ENCODE results near the gene P2RY2. TPM values are rescaled to one million over a fixed set of nuclear protein-coding genes. Genes with fewer than 3 reads are reported as not detected.

Gene P2RY2
- total and polyA plus RNA-seq, 9 donors = 0.43 to 1.7 (median 1.0) TPM

GRCh38 chr11:73186886-73187285 is 31.2 kb upstream of the P2RY2 start:
- DNase-seq = no peak
- 82% methylated on average over 2 of the region's 4 CpGs for WGBS (ENCODE audit: insufficient coverage)
- peaks cover 18% of the 10 kb centered on the region for H3K4me1 ChIP-seq (ENCODE audit: control insufficient read depth, insufficient read depth, low read length)
- no peak overlapping the region for H3K27ac ChIP-seq (ENCODE audit: low read length)
- no peaks in the 10 kb centered on the region for H3K36me3 ChIP-seq (ENCODE audit: control insufficient read depth, insufficient read depth, low read length)
- no peaks in the 10 kb centered on the region for H3K9me3 ChIP-seq (replicated peaks; ENCODE audit: control insufficient read depth, low read depth, low read length)
- H3K4me3 ChIP-seq (ENCODE audit: low read length) = no peak overlapping the region
- H3K27me3 ChIP-seq (ENCODE audit: control insufficient read depth, insufficient read depth, low read length) = no peaks in the 10 kb centered on the region

- Histone ChIP-seq H3K4me3 (ENCODE audit: low read length) (no peak overlapping the region), H3K9me3 (replicated peaks; ENCODE audit: control insufficient read depth, low read depth, low read length) (no peaks in the 10 kb centered on the region), H3K27me3 (ENCODE audit: control insufficient read depth, insufficient read depth, low read length) (peaks cover 4% of the 10 kb centered on the region), H3K36me3 (ENCODE audit: control insufficient read depth, insufficient read depth, low read length) (no peaks in the 10 kb centered on the region), H3K4me1 (ENCODE audit: control insufficient read depth, insufficient read depth, low read length) (peaks cover 18% of the 10 kb centered on the region), H3K27ac (ENCODE audit: low read length) (peak overlapping the region; percentile 55)
- no peak for DNase-seq
- WGBS (ENCODE audit: insufficient coverage) = 40% methylated on average over 1 of the region's 1 CpG
Observed at GRCh38 chr11:73187854-73188253, 30.2 kb upstream of the P2RY2 start.

- Histone ChIP-seq H3K4me3 (ENCODE audit: low read length) (no peak overlapping the region), H3K27ac (ENCODE audit: low read length) (peak overlapping the region; percentile 55), H3K36me3 (ENCODE audit: control insufficient read depth, insufficient read depth, low read length) (no peaks in the 10 kb centered on the region), H3K4me1 (ENCODE audit: control insufficient read depth, insufficient read depth, low read length) (peaks cover 18% of the 10 kb centered on the region), H3K9me3 (replicated peaks; ENCODE audit: control insufficient read depth, low read depth, low read length) (no peaks in the 10 kb centered on the region), H3K27me3 (ENCODE audit: control insufficient read depth, insufficient read depth, low read length) (peaks cover 4% of the 10 kb centered on the region)
- WGBS (ENCODE audit: insufficient coverage) = 36% methylated on average over 3 of the region's 4 CpGs
- DNase-seq = peak; percentile 61
Observed at GRCh38 chr11:73188301-73188700, 29.8 kb upstream of the P2RY2 start.

GRCh38 chr11:73189315-73189714 is 28.8 kb upstream of the P2RY2 start:
- Histone ChIP-seq H3K27ac (ENCODE audit: low read length) (no peak overlapping the region), H3K4me3 (ENCODE audit: low read length) (no peak overlapping the region), H3K36me3 (ENCODE audit: control insufficient read depth, insufficient read depth, low read length) (no peaks in the 10 kb centered on the region), H3K27me3 (ENCODE audit: control insufficient read depth, insufficient read depth, low read length) (peaks cover 4% of the 10 kb centered on the region), H3K9me3 (replicated peaks; ENCODE audit: control insufficient read depth, low read depth, low read length) (no peaks in the 10 kb centered on the region), H3K4me1 (ENCODE audit: control insufficient read depth, insufficient read depth, low read length) (peaks cover 18% of the 10 kb centered on the region)
- DNase-seq = peak; percentile 70
- WGBS (ENCODE audit: insufficient coverage) = 83% methylated on average over 2 of the region's 8 CpGs

GRCh38 chr11:73189723-73190556 is 28.1 kb upstream of the P2RY2 start:
- no peak overlapping the region for H3K27ac ChIP-seq (ENCODE audit: low read length)
- DNase-seq = no peak
- peaks cover 4% of the 10 kb centered on the region for H3K27me3 ChIP-seq (ENCODE audit: control insufficient read depth, insufficient read depth, low read length)
- H3K4me1 ChIP-seq (ENCODE audit: control insufficient read depth, insufficient read depth, low read length) = peaks cover 18% of the 10 kb centered on the region
- H3K36me3 ChIP-seq (ENCODE audit: control insufficient read depth, insufficient read depth, low read length) = no peaks in the 10 kb centered on the region
- whole genome bisulfite sequencing (ENCODE audit: insufficient coverage) = 80% methylated on average over 3 of the region's 5 CpGs
- no peaks in the 10 kb centered on the region for H3K9me3 ChIP-seq (replicated peaks; ENCODE audit: control insufficient read depth, low read depth, low read length)
- H3K4me3 ChIP-seq (ENCODE audit: low read length) = no peak overlapping the region

- H3K9me3 ChIP-seq (replicated peaks; ENCODE audit: control insufficient read depth, low read depth, low read length) = no peaks in the 10 kb centered on the region
- peaks cover 6% of the 10 kb centered on the region for H3K27me3 ChIP-seq (ENCODE audit: control insufficient read depth, insufficient read depth, low read length)
- H3K4me3 ChIP-seq (ENCODE audit: low read length) = no peak overlapping the region
- H3K4me1 ChIP-seq (ENCODE audit: control insufficient read depth, insufficient read depth, low read length) = peaks cover 18% of the 10 kb centered on the region
- H3K27ac ChIP-seq (ENCODE audit: low read length) = no peak overlapping the region
- DNase-seq = no peak
- H3K36me3 ChIP-seq (ENCODE audit: control insufficient read depth, insufficient read depth, low read length) = no peaks in the 10 kb centered on the region
- WGBS (ENCODE audit: insufficient coverage) = 90% methylated on average over 3 of the region's 3 CpGs
Observed at GRCh38 chr11:73190557-73190885, 27.6 kb upstream of the P2RY2 start.

- 74% methylated on average over 6 of the region's 6 CpGs for WGBS (ENCODE audit: insufficient coverage)
- Histone ChIP-seq H3K36me3 (ENCODE audit: control insufficient read depth, insufficient read depth, low read length) (no peaks in the 10 kb centered on the region), H3K9me3 (replicated peaks; ENCODE audit: control insufficient read depth, low read depth, low read length) (no peaks in the 10 kb centered on the region), H3K4me1 (ENCODE audit: control insufficient read depth, insufficient read depth, low read length) (peaks cover 16% of the 10 kb centered on the region), H3K4me3 (ENCODE audit: low read length) (no peak overlapping the region), H3K27ac (ENCODE audit: low read length) (no peak overlapping the region), H3K27me3 (ENCODE audit: control insufficient read depth, insufficient read depth, low read length) (peaks cover 6% of the 10 kb centered on the region)
- no peak for DNase-seq
Observed at GRCh38 chr11:73191151-73191550, 26.9 kb upstream of the P2RY2 start.

GRCh38 chr11:73192272-73192671 is 25.8 kb upstream of the P2RY2 start:
- H3K9me3 ChIP-seq (replicated peaks; ENCODE audit: control insufficient read depth, low read depth, low read length) = no peaks in the 10 kb centered on the region
- no peak for DNase-seq
- H3K4me1 ChIP-seq (ENCODE audit: control insufficient read depth, insufficient read depth, low read length) = peaks cover 14% of the 10 kb centered on the region
- H3K27ac ChIP-seq (ENCODE audit: low read length) = no peak overlapping the region
- H3K4me3 ChIP-seq (ENCODE audit: low read length) = no peak overlapping the region
- peaks cover 6% of the 10 kb centered on the region for H3K27me3 ChIP-seq (ENCODE audit: control insufficient read depth, insufficient read depth, low read length)
- 86% methylated on average over 1 of the region's 1 CpG for WGBS (ENCODE audit: insufficient coverage)
- no peaks in the 10 kb centered on the region for H3K36me3 ChIP-seq (ENCODE audit: control insufficient read depth, insufficient read depth, low read length)

GRCh38 chr11:73193251-73194033 is 24.6 kb upstream of the P2RY2 start:
- H3K9me3 ChIP-seq (replicated peaks; ENCODE audit: control insufficient read depth, low read depth, low read length) = no peaks in the 10 kb centered on the region
- H3K27me3 ChIP-seq (ENCODE audit: control insufficient read depth, insufficient read depth, low read length) = peaks cover 6% of the 10 kb centered on the region
- peaks cover 4% of the 10 kb centered on the region for H3K4me1 ChIP-seq (ENCODE audit: control insufficient read depth, insufficient read depth, low read length)
- no peak overlapping the region for H3K27ac ChIP-seq (ENCODE audit: low read length)
- H3K36me3 ChIP-seq (ENCODE audit: control insufficient read depth, insufficient read depth, low read length) = no peaks in the 10 kb centered on the region
- DNase-seq = no peak
- WGBS (ENCODE audit: insufficient coverage) = 78% methylated on average over 13 of the region's 13 CpGs
- H3K4me3 ChIP-seq (ENCODE audit: low read length) = no peak overlapping the region

- no peaks in the 10 kb centered on the region for H3K36me3 ChIP-seq (ENCODE audit: control insufficient read depth, insufficient read depth, low read length)
- no peak for DNase-seq
- H3K27ac ChIP-seq (ENCODE audit: low read length) = no peak overlapping the region
- no peaks in the 10 kb centered on the region for H3K9me3 ChIP-seq (replicated peaks; ENCODE audit: control insufficient read depth, low read depth, low read length)
- H3K4me1 ChIP-seq (ENCODE audit: control insufficient read depth, insufficient read depth, low read length) = no peaks in the 10 kb centered on the region
- no CpG with 5 or more reads among the region's 3 CpGs for WGBS (ENCODE audit: insufficient coverage)
- peaks cover 6% of the 10 kb centered on the region for H3K27me3 ChIP-seq (ENCODE audit: control insufficient read depth, insufficient read depth, low read length)
- H3K4me3 ChIP-seq (ENCODE audit: low read length) = no peak overlapping the region
Observed at GRCh38 chr11:73194034-73194507, 24.0 kb upstream of the P2RY2 start.

Data from muscle of leg (tissue), 11 donors.